Left ventricle myocardium inferior (tissue), 1 donor: ENCODE data around the gene SCO2. TPM values are rescaled to one million over a fixed set of nuclear protein-coding genes. Genes with fewer than 3 reads are reported as not detected.

ENCODE experiments used
- total RNA-seq: library from RNA; stranded (reverse); fragmentation: NEBNext Ultra II Directional; extraction: Animal tissue kit (Norgen Biotek cat#: 25700); gene quantifications from one replicate; pipeline ENCODE4 v1.2.1, GENCODE V29; 2021
- donor health status: DM: no; HTN: yes; CAD: no; lungs with severe emphysema.

The SCO2 gene
- total RNA-seq, 1 donor from 2014 or later: not detected

Other genes with a start within 250 kb of the SCO2 start
- 50.2 TPM for gene PLXNB2, start 218.0 kb downstream of the SCO2 start, total RNA-seq
- gene DENND6B, start 198.6 kb downstream of the SCO2 start, total RNA-seq: 1.2 TPM
- 38.6 TPM for gene PPP6R2, start 182.3 kb downstream of the SCO2 start, total RNA-seq
- 55.8 TPM for gene SBF1, start 50.6 kb downstream of the SCO2 start, total RNA-seq
- gene ADM2, start 44.1 kb downstream of the SCO2 start, total RNA-seq: not detected
- not detected for gene MIOX, start 38.7 kb downstream of the SCO2 start, total RNA-seq
- 23.4 TPM for gene LMF2, start 17.9 kb downstream of the SCO2 start, total RNA-seq
- 27.7 TPM for gene NCAPH2, start 17.4 kb downstream of the SCO2 start, total RNA-seq
- gene TYMP, start 4.4 kb upstream of the SCO2 start, total RNA-seq: 11.6 TPM
- gene KLHDC7B, start 20.3 kb upstream of the SCO2 start, total RNA-seq: not detected
- gene SYCE3, start 37.3 kb upstream of the SCO2 start, total RNA-seq: not detected
- gene CPT1B, start 52.8 kb upstream of the SCO2 start, total RNA-seq: 394 TPM
- 36.0 TPM for gene CHKB, start 57.3 kb upstream of the SCO2 start, total RNA-seq
- 0.33 TPM for gene MAPK8IP2, start 75.2 kb upstream of the SCO2 start, total RNA-seq
- gene ARSA, start 102.6 kb upstream of the SCO2 start, total RNA-seq: 23.5 TPM
- 23.1 TPM for gene SHANK3, start 147.2 kb upstream of the SCO2 start, total RNA-seq
- 0.30 TPM for gene ACR, start 212.6 kb upstream of the SCO2 start, total RNA-seq